ENCODE measurements around the gene LHFPL4. TPM values are rescaled to one million over a fixed set of nuclear protein-coding genes. Genes with fewer than 3 reads are reported as not detected.

Gene LHFPL4
- total RNA-seq, 1 donor from 2014 or later, result not detected

DNA sequence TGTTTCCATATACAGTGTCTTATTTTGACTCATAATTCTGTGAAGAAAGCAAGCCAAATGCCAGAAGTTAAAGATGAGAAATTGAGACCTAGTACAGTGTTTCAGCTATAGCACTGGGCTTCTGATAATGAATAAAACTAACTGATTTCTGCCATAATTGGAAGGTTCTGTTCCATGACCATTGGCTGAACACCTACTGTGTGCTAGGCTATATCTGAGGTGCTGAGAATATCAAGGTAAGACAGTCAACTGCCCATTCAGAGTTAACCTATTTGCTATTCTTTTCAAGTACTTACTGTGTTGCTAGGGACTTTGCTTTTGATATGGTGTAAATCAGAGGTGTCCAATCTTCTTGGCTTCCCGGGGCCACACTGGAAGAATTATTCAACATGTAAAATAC, 73.4 kb downstream of the LHFPL4 start:
- no peak for DNase-seq (ENCODE audit: extremely low read depth, low read depth, low spot score)

DNA sequence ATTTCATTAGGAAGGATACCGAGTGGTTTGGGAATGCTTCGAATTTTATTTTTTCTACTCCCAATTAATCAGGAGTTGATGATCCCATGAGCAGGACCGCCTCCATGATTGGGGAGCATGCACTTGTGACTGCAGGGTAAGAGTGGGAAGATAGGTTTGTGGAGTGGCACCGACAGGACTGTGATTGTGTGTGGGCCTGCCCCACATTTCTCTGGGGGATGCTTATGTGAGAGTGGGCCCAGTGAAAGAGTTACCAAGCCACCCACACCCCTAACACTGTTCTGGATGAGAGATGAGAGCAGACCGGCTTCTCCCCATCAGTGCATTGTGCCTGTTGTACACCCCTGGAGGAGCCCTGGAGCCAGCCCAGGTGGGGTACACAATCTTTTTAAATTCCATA, 76.7 kb downstream of the LHFPL4 start:
- DNase-seq (ENCODE audit: extremely low read depth, low read depth, low spot score), result no peak

DNA sequence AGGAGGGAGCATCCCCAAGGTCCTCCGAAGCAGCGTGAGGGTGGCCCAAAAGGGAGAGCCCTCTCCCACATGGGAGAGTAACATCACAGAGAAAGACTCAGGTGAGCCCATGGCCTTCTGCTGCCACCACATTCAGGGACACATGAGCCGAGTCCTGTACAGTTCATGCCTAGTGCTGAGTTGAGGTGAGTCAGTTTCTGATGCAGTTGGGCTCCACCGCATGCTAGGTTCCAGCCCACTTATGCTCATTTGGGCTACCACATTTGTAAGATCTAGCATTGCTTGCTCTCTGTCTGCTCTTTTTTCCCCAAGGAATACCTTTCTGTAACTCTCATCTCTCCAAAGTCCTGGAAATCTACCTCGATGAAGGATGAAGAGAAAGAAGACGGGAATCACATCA, 79.1 kb downstream of the LHFPL4 start:
- DNase-seq (ENCODE audit: extremely low read depth, low read depth, low spot score), result no peak

DNA sequence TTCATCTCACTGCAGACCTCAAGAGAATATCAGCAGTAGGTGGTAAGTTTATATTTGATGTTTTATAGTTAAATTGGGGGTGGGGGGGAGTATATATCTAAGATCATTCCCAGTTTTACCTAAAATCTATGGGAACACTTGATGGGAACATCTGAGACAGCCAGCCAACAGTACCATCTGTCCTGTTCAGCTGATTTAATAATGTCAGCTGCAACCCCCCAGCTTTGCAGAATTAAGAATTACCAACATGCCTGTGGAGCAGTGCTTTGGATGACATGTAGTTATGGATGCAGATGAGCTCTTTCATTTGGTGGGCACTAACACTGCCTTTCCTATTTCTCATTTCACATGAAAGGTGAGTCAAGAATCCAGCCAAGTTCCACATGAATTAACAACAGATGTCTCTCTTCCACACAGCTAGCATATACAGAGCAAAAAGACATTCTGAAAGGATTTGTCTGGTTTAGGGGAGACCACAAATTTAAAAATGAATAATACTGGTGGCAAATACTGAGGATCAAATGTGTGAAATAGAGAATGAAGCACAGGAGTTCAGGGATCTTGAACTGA, 80.0 kb downstream of the LHFPL4 start:
- DNase-seq (ENCODE audit: extremely low read depth, low read depth, low spot score), result no peak

DNA sequence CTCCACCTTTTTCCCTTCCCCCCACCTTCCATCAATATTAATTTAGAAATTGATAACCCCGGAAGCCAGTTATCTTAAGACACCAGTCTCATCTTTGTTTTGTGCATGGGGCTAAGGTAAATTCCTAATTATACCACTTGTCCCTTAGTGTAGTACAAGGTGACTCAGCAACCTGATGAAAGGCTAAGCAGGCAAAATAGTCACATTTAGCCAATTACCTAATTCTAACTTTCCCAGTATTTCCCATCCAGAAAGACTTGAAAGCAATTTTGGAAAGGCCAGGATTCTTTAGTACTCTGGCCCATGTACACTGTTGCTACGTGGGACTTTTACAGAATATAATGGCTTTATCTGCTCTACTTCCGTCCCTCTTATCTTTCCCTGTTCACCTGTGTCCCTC, 83.6 kb downstream of the LHFPL4 start:
- DNase-seq (ENCODE audit: extremely low read depth, low read depth, low spot score), result no peak

- DNase-seq (ENCODE audit: extremely low read depth, low read depth, low spot score), result no peak
Observed at GRCh38 chr3:9468460-9468859, 85.2 kb downstream of the LHFPL4 start.

DNA sequence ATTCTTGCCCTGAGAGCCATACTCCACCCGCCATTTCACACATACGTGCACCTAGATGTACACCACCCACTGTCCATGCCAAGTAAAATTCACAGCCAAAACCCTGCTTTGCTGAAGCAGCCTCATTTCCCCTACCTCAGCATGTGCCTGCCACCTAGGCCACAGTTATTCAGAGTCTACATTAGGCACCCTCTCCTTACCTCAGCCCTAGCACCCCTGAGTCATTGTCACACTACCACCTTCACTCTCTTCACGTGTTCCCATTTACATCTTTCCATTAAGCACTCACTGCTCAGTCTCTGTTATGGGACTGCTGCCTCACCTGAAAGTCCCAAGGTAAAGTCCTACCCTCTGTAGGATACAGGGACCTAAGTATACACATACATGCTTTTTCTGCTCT, 86.2 kb downstream of the LHFPL4 start:
- DNase-seq (ENCODE audit: extremely low read depth, low read depth, low spot score), result no peak

DNA sequence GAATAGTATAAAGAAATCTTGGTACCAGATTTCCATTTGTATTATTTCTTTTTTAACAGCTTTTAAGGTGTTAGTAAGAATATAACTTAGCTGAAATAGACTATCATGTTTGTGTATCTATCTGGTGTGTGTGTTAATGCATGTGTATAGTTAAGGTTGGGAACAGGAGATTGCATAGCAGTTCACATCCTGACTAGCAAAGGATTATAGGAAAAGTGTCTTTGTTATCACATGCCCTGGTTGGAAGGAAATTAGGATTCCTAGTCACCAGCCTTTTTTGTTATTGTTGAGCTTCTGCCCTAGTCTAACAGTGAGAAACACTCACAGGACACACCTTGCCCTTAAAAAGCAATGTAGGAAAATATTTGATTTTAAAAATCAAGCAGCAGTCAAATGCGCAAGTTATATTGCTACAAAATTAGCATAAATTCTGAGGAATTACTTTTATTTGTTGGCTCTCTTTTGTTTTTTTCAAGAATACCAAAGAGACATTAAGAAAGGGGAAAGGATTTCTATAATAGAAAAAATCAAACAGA, 98.0 kb downstream of the LHFPL4 start:
- no peak for DNase-seq (ENCODE audit: extremely low read depth, low read depth, low spot score)

DNA sequence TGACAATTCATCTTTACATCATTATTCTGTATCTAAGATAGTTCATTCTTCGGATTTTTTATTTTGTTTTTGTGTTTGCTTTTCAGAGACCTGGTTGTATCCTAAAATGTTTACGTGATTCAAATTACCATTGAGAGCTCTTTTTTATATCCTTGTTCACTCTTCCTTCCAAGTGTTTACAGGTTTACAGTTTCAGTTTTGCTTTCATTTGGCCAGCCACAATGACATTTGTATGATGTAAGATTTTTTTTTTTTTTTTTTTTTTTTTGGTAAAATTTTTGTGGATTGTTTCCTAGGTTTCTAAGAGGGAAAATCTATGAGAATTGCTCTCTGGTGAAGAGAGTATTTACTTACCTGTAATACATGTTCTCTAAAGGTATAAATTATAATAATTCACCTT, 101.2 kb downstream of the LHFPL4 start:
- no peak for DNase-seq (ENCODE audit: extremely low read depth, low read depth, low spot score)

DNA sequence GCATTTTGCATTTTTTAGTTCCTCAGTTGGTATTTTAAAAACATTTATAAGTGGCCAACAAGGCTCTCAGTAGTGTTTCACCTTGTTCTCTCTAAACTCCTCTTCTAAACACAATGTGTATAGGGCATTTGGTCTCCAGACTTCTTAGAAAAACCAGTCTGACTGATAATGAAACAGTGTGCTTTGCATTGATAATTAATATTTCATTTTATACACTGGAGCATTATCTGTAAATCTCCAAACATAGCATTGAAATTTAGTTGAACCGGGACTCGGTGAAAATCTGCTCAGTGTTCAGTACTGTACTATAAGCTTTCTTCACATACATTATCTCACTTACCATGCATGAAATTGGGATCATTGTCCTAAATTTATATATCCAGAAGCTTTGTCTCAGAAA, 102.6 kb downstream of the LHFPL4 start:
- DNase-seq (ENCODE audit: extremely low read depth, low read depth, low spot score), result no peak

DNA sequence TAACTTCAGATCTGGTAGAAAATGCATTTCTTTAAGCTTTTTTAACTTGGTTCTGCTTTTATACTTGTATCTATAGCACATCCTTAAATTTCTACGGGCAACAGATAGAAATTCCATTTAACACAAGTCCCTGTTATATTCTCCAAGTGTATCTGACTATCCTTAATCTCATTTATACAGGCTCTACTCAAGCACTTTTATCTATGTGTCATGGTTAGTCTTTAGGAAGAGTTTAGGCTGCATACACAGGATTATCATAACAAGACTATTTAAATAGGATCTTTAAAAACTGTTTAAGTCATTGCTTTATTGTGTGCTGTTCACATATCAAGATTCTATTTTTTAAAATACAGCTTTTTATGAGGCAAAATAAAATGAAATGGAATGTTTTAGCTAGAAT, 103.5 kb downstream of the LHFPL4 start:
- DNase-seq (ENCODE audit: extremely low read depth, low read depth, low spot score), result no peak

- DNase-seq (ENCODE audit: extremely low read depth, low read depth, low spot score), result no peak
Observed at GRCh38 chr3:9448643-9449042, 105.0 kb downstream of the LHFPL4 start.

Other genes with a start within 250 kb of the LHFPL4 start
- 16.6 and 23.8 TPM in 2 replicates for gene THUMPD3, start 190.8 kb downstream of the LHFPL4 start, total RNA-seq
- 58.8 and 88.4 TPM in 2 replicates for gene SETD5, start 156.2 kb downstream of the LHFPL4 start, total RNA-seq
- 38.4 and 40.2 TPM in 2 replicates for gene MTMR14, start 95.7 kb upstream of the LHFPL4 start, total RNA-seq
- gene CPNE9, start 150.0 kb upstream of the LHFPL4 start, total RNA-seq, result not detected in 2 replicates
- 21.2 and 24.8 TPM in 2 replicates for gene BRPF1, start 177.9 kb upstream of the LHFPL4 start, total RNA-seq
- 16.7 and 17.5 TPM in 2 replicates for gene OGG1, start 196.1 kb upstream of the LHFPL4 start, total RNA-seq
- 16.5 and 28.8 TPM in 2 replicates for gene CAMK1, start 216.1 kb upstream of the LHFPL4 start, total RNA-seq
- gene TADA3, start 238.7 kb upstream of the LHFPL4 start, total RNA-seq, result 58.9 and 73.5 TPM in 2 replicates
- gene ARPC4, start 239.3 kb upstream of the LHFPL4 start, total RNA-seq, result 212 and 240 TPM in 2 replicates